RPMI7951 (cell line): Measurements from ENCODE around the gene UGGT2. TPM values are rescaled to one million over a fixed set of nuclear protein-coding genes. Genes with fewer than 3 reads are reported as not detected.
A peak's percentile ranks its signal among the peaks of the same experiment; 100 is the strongest.
"Not testable (repeated sequence)": the region's sequence is repeated elsewhere in the genome, so short reads cannot be mapped to it uniquely, and the experiment has no call there.

Source experiments
- DNase-seq: peaks from one replicate; pipeline ENCODE4 v3.0.0-alpha.2; 2012; ENCODE audit warnings: low read depth
- total RNA-seq: library from RNA; depleted of rRNA; stranded (reverse); fragments of >200 nt; shearing (Covaris generic); gene quantifications from 2 replicates; pipeline ENCODE4 v1.2.3, GENCODE V29; 2014

The UGGT2 gene
- total RNA-seq, 1 experiment from 2014 or later: 24.4 TPM

DNA sequence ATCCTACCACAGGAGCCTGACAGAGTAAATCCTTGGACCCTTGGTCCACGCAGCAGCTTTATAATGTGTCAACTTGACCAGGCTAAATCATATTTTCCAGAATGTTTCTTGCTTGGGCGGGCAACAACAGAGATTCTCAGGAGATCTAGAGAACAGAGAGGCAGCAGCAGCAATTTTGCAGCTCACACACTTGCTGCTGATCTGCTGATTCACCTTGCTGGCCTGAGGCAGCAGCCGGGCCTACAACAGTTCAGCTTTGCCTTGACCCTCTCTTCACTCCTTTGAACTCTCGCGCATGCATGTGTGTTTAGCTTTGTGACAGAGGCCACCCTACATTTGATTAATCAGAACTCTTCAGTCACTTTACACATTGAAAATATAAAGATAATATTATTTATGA lies 159.3 kb downstream of the UGGT2 start:
- no peak for DNase-seq

DNA sequence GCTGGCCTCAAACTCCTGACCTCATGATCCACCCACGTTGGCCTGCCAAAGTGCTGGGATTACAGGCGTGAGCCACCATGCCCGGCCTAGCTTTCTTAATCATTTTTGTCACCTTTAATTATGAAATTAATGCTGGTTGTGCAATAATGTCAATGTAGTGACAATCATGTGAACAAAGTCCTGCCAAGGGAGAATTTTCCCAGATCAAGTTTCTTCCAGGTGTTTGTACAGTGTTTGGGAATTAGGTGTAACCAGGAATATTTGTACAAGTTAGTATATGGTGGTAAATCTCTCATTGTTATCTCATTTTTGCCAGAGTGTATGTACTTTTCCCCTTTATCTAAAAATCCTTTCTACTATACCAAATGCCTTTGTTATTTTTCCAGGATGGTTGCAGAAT lies 171.1 kb downstream of the UGGT2 start:
- DNase-seq: no peak

DNA sequence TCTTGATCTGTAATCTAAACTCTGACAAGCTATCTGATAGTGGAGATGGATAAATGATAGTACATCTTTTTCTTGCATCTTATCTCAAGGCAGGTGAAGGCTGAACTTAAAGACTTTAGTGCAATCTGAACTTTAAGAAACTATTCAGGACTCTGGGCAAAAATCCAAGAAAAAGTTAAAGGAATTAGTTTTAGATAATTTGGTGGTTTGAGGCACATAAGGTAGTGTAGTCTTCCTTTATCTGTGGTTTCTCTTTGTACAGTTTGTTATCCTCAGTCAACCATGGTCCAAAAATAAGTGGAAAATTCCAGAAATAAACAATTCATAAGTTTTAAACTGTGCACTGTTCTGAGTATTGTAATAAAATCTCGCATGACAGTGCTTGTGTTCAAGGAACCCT lies 172.9 kb downstream of the UGGT2 start:
- DNase-seq: no peak

DNA sequence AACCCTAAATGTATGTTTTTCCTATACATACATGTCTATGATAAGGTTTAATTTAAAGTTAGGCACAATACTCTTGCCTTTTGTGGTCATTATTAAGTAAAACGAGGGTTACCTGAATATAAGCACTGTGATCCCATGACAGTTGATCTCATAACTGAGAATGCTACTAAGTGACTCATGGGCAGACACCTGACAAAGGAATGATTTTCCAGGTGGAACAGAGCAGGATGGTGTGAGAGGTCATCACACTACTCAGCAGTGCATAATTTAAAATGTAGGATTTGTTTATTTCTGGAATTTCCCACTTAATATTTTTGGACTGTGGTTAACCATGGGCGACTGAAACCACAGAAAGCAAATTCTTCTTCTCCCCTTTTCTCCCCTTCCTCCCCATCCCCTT lies 178.9 kb downstream of the UGGT2 start:
- DNase-seq: no peak

DNA sequence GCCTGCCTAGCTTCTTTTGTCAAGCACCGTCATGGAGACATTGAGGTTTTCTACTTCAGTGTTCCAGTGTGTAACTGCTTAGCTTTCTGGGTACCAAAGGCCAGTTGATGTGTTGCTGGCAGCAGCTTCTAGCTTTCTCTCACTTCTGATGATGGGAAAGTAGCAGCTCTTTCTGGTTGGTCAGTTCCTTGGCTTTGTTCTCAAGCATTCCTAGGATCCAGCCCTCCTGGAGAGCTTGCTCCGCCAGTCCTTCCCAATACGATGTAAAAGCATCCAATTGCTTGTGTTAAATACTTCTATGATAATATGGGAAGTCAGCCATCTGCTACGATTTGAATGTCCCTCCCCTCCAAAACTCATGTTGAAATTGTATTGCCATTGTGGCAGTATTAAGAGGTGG lies 182.8 kb downstream of the UGGT2 start:
- no peak for DNase-seq

DNA sequence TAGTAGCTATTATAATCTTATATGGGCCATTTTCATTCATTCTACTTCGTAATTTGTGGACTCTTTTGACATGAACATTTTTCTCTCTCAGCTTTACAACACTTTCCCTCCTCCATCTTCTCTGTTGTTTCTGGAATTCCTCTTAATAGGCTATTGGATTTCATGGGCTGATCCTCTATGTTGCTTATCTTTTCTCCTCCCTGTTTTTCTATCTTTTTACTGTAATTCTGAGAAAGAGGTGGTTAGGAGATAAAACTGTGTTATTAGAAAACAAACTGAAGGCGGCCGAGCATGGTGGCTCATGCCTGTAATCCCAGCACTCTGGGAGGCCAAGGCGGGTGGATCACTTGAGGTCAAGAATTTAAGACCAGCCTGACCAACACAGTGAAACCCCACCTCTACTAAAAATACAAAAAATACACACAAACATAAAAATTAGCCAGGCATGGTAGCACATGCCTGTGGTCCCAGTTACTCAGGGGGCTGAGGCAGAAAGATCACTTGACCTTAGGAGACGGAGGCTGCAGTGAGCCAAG lies 188.1 kb downstream of the UGGT2 start:
- DNase-seq: no peak

DNA sequence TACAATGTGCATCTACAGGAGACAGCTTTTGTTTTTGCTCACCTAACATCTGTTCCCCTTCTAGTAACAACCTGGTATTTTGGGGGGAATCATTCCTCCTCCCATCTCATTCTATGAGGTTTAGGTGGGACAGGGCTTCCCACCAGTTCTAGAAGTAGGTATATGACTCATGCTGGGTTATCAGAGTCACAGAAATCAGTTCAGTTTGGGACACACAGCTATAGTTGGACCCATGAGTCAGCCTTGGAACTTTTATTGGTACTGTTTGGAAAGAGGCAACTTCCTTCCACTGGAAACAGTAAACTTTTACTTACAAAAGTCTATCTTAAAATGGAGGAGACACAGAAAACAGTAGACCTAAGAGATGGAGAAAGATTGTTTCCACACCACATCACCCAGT lies 190.8 kb downstream of the UGGT2 start:
- peak; percentile 4 for DNase-seq

DNA sequence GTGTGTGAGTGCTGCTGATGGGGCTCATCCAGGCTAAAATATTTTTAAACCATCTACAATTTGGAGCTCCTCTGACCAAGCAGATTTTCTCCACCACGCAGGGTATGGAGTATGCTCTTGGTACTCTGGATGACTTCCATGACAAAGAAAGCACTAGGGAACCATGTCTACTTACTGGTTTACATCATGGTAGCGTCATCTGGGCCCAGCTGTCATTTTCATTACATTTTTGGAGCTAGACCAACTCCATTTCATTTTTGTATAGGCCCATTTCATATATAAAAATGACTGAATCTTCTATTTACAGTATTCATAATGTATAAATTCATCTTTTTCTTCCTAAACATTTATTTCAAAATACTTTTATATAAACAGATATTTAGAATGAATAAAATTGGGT lies 191.9 kb downstream of the UGGT2 start:
- DNase-seq: no peak

DNA sequence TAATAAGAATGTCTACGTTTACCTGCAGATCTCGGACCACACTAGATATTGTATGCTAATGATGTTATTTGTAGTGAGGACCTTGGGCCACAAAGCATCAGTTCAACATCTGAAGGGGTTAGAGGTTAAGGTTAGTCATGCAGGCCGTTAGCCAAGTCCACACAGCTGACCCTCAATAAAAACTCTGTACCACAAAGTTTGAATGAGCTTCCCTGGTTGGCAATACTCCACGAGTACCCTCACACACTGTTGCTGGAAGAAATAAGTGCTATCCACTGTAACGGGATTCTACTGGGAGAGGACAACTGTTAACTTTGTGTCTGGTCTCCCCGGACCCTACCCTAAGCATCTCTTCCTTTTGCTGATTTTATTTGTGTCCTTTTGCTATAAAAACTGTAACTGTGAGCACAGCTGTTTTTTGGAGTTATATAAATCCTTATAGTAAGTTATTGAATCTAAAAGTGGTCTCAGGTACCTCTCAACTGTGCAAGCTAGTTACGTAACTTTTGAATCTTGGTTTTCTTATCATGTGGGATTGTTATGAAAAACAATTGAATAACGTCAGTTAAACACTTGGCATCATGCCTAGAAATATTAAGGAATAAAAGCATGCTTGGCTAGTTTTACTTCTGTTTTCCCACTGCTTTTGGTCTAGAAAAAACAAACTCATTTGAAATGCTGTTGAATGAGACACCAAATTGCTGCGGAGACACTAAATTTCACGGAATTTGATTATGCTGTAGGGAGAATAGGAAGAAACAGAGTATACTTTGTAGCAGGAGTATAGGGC lies 194.7 kb downstream of the UGGT2 start:
- peak; percentile 1 for DNase-seq

DNA sequence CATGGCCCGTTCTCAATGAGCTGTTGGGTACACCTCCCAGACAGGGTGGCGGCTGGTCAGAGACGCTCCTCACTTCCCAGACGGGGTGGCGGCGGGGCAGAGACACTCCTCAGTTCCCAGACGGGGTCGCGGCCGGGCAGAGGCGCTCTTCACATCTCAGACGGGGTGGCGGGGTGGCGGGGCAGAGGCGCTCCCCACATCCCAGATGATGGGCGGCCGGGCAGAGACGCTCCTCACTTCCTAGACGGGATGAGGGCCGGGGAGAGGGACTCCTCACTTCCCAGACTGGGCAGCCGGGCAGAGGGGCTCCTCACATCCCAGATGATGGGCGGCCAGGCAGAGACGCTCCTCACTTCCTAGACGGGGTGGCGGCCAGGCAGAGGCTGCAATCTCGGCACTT lies 207.5 kb downstream of the UGGT2 start:
- not testable (repeated sequence) for DNase-seq

DNA sequence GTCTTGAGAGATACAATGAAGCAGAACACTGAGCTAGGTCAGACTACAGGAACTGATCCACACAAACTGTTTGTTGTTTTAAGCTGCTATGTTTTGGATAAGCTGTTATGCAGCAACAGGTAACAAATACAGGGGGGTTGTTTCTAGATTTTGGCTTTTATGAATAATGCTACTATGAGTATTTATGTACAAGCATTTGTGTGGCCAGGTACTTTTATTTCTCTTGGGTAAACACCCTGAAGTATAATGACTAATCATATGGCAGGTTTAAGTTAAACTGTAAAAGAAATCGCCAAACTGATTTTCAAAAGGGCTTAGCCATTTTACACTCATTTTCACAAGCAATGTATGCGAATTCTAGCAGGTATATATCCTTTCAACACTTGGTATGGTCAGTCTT lies 210.3 kb downstream of the UGGT2 start:
- no peak for DNase-seq

DNA sequence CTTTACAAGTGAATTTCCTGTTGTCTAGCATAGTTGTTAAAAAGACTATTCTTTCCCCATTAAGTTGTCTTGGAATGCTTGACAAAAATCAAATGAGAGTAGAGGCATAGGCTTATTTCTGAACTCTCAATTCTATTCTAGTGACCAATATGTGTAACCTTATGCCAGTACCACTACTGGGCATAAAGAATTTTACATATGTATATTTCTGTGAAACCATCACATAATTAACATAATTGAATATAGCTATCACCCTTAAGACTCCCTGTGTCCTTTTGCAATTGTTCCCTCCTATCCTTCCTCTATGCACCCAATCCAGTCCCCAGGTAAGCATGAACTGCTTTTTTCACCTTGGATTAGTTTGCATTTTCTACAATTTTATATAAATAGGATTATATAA lies 211.3 kb downstream of the UGGT2 start:
- no peak for DNase-seq

DNA sequence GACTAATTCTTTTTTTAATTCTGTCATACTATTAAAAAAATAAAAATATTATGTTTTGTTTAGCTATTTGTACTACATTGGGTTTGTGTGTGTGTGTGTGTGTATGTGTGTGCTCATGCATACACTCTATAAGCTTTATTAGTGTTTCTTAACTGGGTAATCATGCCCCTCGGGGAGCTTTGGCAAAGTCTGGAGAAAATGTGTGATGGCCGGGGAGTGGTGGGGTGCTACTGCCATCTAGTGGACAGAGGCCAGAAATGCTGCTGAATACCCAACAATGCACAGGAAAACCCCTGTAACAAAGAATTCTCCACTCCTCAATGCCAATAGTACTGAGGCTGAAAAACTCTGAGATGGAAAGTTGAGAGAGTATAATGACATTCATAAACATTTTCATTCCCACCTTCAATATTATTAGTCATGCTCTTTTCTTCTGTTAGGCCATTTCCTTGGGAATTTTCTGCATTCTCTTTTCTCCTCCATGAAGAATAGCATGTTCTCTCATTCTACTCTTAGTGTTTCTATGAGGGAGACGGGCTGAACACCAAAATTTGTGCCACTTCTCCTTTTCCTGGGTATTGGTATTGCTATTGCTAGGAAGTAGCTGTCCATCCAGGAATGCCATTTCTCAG lies 219.0 kb downstream of the UGGT2 start:
- peak; percentile 60 for DNase-seq

DNA sequence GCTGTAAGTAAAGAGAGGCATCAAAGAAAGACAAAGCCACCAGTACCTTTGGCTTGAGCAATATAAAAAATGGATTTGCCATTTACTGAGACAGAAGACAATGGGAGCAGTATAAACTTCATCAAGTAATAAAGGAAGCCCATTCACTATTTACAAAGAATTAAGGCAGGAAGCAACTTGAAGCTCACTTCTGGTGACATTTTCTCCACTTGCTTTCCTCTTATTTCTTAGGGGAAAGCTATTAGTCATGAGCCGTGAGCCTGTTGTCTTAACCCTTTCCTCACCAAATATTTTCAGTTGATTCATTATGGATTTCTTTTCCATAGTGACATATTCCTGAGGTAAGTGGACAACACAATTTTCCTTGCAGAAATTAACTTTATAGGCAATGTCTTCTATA lies 219.5 kb downstream of the UGGT2 start:
- peak; percentile 14 for DNase-seq

DNA sequence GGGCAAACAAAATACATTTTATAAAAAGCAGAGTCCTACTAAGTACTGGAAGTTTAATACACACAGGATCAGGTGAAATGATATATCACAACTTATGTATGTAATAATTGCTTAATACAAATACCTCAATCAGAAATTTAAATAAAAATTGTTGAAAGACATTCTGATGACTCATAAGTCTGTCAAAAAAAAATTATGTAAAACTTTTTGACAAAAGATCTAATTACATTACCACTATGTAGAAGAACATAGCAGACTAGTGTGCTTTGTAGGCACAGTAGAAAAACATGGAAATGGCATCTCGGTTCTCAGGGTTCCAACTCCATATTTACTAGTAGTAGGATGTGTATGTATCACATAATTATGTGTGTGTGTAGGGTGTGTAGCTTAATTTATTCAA lies 220.1 kb downstream of the UGGT2 start:
- no peak for DNase-seq

DNA sequence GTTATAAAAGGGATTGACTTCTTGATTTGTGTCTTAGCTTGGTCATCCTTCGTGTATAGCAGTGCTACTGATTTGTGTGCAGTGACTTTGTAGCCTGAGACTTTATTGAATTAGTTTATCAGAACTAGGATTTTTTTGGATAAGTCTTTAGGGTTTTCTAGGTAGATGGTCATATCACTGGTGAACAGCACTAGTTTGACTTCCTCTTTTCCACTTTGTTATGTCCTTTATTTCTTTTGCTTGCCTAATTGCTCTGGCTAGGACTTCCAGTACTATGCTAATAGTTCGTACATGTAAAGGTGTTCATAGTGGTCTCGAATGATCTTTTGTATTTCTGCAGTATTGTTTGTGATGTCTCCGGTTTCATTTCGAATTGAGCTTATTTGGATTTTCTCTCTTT lies 230.9 kb downstream of the UGGT2 start:
- no peak for DNase-seq

DNA sequence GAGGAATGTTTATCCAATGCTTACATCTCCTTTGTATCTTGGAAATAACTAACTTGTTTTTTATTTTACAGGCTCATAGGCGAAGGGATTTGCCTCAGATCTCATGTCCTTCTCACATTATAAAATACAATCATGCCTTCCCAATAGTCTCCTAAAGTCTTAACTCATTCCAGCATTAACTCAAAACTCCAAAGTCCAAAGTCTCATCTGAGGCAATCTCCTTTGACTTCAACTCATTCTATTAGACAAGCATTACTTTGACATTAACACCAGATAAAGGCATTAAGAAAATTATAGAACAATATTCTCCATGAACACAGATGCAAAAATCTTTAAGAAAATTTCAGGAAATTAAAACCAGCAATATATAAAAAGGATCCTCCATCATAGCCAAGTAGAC lies 238.7 kb downstream of the UGGT2 start:
- no peak for DNase-seq

DNA sequence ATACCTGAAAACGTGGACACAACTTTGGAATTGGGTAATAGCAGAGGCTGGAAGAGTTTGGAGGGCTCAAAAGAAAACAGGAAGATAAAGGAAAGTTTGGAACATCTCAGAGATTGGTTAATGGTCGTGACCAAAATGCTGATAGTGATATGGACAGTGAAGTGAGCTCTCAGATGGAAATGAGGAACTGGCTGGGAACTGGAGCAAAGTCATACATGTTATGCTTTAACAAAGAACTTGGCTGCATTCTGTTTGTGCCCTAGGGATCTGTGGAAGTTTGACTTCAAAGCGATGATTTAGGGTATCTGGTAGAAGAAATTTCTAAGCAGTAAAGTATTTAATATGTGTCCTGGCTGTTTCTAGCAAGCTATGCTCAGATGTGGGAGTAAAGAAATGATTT lies 240.1 kb downstream of the UGGT2 start:
- no peak for DNase-seq

DNA sequence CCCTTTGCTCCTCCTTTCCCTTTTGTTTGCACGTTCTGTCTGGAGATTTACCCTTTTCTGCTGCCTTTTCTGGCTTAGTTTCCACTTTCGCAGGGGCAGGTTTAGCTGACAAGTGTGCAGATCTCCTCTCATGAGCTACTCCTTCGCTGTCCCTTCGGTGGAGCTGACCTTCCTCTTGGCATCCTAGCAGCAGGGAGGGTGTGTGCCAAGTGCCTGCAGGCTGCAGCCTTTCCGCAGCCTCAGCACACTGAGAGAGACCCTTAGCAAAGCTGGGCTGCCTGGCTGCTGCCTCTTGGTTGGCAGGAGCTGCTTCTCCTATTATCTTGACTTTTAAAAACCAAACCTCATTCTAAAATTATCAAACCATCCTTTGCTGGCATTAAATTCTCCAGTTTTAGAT lies 243.8 kb downstream of the UGGT2 start:
- DNase-seq: no peak

DNA sequence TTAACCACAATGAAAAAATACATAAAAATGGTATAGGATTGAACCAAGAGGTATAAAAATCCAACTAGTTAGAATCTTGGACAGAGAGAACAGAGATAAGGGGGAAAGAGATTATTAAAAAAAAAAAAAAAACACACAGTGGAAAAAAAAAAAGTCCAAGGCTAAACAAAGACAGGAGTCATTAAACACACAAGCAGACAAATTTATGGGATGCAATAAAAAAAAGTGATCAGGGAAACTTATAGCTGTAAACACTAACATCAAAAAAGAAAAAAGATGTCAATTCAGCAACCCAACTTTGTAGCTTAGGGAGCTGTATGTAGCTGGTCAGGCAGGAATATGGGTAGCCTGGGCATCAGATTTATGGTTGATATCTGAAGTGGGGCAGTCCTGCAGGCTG lies 247.3 kb downstream of the UGGT2 start:
- DNase-seq: no peak

DNA sequence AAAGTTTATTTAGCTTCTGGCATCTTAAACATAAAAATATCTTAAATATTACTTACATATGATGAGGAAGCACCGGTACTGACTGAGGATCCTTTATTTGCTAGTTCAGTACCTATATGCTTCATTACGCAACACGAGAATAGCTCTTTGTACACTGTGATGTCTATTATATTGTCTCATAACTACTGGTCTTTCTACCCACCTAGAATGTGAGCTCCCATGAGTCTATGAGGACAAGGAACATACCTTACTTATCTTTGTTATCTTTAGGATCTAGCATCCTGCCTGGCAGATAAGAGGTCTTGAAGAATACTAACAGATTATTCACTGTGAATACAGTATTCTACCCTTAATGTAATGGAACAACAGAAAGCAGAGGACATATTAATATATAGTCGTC lies 251.4 kb downstream of the UGGT2 start:
- DNase-seq: no peak

DNA sequence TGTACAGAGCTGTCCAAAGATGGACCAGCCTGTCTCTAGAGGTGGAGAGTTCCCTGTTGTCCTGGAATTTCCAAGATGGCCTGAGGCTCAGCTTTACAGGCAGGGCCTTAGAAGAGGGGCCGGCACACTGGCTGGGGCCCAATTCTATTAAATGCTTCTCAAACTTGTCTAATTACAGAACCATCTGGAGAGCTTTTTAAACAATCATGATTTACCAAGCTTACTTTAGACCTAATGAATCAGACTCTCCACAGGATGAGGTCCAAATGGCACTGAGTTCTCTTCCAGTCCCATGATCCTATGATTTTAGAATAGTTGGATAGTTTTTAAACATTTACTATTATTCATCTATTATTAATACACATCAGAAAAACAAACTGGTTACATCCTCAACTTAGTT lies 252.8 kb downstream of the UGGT2 start:
- peak; percentile 6 for DNase-seq

DNA sequence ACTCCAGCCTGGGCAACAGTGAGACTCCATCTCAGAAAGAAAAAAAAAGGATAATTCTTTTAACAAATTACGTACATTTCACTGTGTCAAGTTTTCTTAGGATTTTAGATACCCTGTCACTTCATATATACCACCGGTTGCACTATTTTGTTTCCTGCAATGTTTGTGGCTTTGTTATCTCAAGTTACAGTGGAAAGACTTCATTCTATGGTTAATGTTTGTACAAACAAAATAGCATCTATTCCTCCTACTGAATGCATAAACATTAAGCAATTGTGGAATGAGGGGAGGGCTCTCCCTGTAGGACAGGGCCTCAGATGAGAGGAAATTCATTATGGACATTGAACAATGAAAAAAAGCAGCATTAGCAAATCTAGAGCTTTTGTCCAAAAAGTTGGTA lies 256.2 kb downstream of the UGGT2 start:
- DNase-seq: no peak

DNA sequence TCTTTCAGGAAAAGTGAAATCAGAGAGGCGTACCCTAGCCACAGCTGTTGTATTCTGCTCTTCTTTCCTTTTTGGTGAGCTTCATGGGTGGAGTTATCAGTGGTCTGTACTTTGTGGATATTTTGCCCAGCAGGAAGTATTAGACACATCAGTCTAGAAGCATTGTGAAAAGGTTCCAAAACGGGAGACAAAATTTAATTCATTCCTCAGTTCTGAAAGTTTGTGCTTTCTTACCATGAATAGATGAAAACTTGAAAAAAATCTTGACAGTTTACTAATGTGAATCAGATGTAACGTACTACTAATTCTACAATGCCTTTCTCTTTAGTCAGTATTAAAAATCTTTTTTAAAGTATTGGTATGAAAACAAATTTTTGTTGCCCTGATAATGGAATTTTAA lies 259.4 kb downstream of the UGGT2 start:
- no peak for DNase-seq
